HG03442 (cell line): Measurements from ENCODE around the gene SFTPB.

ENCODE experiments used
- ATAC-seq: cut with Tn5 transposase; IDR thresholded peaks from one replicate; pipeline ENCODE4 v1.9.1; 2021; ENCODE audit warnings: mild to moderate bottlenecking, moderate library complexity; ENCODE audit not compliant: unreplicated experiment

Gene SFTPB

DNA sequence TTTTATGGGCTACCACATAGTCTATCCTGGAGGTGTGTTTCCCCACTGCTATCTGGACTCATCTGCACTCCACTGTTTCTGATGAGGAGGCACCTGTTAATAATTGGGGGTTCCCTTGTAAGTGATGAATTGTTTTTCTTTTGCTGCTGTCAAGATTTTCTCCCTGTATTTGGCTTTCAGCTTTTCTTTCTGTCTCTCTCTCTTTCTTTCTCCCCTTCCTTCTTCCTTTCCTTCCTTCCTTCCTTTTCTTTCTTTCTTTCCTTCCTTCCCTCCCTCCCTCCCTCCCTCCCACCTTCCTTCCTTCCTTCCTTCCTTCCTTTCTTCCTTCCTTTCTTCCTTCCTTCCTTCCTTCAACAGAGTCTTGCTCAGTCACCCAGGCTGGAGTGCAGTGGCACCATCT is 35.3 kb upstream of the SFTPB start:
- no peak for ATAC-seq

DNA sequence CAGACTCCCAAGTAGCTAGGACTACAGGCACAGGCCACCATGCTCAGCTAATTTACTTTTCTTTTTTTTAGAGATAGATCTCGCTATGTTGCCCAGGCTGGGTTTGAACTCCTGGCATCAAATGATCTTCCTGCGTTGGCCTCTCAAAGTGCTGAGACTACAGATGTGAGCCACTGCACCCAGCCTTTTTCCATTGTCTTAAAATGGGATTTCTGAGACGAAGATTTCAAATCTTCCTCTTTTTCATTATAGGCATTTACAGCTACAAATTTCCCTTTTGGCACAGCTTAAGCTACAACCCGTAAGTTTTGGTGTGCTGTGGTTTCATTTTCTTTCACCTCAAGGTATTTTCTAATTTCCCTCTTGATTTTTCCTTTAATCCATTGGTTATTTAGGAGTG is 34.8 kb upstream of the SFTPB start:
- ATAC-seq = no peak

DNA sequence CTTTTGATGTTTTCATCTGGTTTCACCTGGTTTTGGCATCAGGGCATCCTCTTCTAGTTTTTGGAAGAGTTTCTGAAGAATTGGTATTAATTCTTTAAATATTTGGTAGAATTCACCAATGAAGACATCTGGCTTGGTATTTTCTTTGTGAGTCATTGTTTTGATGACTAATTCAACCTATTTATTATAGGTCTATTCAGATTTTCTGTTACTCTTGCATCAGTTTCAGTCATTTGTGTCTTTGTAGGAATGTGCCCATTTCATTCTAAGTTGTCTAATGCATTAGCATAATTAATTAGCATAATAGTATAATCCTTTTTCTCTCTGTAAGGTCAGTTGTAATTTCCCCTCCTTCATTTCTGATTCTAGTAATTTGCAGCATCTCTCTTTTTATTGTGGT is 34.2 kb upstream of the SFTPB start:
- no peak for ATAC-seq

DNA sequence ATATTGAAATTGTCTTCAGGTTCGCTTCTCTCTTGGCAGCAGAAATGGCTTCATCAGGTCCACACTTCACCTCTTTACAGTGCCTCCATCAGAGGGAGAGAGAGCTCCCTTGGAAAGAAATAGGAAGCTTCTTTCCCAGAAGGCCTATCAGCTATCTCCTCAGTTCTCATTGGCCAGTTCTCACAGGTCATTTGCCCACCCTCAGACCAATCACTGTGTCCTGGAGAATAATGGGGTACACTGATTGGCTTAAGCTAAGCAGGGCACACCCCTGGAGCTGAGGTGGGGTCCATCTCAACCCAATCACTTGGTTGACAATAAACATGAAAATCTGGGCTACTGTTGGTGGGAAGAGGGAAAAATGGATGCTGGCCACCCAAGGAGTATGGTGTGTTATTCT is 31.3 kb upstream of the SFTPB start:
- ATAC-seq = no peak

DNA sequence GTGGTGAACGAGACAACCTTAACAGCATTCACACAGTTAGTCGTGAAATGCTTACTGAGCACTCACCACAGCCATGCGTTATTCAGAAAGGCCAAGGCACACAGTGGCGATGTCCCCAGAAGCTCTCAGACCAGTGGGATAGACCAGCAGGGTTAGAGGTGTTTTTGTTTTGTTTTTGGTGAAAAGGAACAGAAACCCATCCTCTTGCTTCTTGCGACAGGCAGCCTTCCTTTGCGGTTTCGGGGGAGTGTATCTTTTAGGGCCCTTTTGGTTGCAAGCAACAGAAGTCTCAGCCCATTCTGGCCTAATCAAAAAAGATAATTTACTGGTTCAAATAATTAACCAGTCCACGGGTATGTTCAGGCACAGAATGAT is 30.9 kb upstream of the SFTPB start:
- ATAC-seq = no peak

DNA sequence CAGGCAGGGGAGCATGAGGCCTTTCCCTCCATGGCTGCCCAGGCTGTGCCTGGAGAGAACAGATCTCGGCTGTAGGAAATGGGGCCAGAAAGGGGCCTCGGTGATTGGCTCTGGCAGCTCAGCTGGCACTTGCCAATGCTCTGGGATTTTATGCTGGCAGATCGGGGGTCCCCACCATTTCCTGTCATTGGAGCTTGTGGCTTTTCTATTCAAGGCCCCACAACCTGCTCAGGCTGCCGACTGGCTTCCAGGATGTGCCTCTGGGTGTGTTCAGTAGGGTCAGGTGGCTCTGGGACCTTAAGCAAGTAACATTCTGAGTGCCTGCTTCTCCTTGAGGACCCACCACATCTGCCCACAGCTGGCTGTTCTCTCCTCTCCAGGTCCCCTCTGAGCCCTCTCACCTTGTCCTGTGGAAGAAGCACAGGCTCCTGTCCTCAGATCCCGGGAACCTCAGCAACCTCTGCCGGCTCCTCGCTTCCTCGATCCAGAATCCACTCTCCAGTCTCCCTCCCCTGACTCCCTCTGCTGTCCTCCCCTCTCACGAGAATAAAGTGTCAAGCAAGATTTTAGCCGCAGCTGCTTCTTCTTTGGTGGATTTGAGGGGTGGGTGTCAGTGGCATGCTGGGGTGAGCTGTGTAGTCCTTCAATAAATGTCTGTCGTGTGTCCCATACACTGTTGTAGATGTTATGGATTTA is 30.3 kb upstream of the SFTPB start:
- ATAC-seq = no peak

DNA sequence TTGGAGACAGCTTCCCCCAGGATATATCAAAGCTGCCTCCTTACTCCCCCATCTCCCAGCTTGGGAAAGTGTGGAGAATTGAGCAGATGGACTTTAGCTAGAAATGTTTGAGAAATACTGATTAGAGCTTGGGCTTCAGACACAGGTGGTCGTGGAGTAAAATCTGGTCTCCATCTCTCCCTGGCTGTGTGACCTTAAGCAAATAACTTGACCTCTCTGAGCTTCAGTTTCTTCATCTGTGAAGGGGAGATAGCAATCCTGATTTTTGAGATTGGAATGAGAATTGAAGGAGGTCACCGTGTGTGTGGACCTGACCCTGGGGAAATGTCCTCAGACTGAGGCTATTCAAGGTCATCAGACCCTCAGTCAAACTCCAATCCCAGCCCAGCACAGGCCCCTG is 29.7 kb upstream of the SFTPB start:
- no peak for ATAC-seq

DNA sequence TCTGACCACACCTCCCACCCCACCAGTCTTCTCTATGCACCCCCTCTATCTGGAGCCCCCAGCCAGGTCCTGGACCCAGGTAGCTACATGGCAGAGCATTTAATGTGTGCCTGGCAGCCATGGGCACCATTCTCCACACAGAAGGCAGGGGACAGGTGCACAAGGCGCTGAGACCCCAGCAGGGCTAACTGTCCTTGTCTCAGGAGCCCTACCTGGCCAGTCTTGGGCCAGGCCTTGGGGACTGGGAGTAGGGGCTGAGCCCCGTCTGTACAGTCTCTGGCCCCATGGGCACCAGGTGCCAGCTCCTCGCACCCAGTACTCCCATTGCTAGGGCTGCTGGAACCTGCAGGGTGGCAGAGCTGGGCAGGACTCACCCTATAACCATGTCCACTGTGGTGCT is 29.1 kb upstream of the SFTPB start:
- ATAC-seq = no peak

DNA sequence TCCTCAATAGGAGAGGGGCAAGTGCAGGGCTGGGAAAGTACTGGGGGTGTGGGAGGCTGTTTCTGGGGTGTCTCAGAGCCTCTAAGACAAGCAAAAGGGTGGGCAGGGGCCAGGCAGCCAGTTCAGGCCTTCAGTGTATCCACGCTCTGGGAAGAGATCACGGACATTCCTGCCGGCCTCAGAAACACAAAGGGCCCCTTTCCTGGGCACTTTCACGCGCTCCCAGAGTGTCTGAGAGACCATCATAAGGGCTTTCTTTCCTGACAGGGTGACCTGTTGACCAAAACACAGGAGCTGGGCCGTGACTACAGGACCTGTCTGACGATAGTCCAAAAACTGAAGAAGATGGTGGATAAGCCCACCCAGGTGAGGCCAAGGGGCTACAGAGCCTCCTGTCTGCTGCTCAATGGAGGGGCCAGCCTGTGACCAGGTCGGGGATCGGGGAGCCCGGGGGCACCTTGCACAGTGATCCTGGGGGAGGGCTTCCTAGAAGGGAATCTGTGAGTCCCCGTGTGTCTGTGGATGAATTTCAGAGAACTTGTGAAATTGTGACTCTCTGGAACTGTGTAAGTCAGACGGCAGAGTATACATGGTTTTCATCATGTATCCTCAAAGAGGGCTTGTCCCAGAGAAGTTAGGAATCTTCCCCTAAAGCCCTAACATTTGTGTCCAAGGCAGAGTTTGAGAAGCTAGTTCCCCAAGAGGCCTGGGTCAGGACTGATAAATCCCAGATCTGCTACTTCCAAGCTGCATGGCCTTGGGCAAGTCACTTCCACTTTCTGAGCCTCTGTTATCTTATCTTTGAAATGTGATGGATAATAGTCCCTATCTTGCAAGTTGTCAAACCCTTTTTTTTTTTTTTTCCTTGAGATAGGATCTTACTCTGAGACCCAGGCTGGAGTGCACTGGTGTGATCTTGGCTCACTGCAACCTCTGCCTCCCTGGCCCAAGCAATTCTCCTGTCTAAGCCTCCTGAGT is 28.0 kb upstream of the SFTPB start:
- ATAC-seq = no peak

DNA sequence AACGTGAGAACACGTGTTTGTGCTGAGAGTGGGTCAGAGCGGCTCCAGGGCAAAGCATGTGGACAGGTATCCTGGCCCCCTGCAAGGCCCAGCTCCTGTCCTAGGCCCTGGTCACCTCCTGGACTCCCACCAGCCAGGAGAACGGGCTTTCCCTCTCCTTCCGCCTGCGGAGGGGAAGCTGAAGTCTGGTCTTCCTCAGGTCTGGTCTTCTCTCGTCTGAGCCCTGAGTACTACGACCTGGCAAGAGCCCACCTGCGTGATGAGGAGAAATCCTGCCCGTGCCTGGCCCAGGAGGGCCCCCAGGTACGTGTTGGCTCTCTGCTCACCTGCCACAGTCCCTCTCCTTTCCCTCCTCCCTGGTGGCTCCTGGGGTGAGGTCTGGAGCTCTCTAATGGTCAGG is 27.1 kb upstream of the SFTPB start:
- ATAC-seq = no peak

DNA sequence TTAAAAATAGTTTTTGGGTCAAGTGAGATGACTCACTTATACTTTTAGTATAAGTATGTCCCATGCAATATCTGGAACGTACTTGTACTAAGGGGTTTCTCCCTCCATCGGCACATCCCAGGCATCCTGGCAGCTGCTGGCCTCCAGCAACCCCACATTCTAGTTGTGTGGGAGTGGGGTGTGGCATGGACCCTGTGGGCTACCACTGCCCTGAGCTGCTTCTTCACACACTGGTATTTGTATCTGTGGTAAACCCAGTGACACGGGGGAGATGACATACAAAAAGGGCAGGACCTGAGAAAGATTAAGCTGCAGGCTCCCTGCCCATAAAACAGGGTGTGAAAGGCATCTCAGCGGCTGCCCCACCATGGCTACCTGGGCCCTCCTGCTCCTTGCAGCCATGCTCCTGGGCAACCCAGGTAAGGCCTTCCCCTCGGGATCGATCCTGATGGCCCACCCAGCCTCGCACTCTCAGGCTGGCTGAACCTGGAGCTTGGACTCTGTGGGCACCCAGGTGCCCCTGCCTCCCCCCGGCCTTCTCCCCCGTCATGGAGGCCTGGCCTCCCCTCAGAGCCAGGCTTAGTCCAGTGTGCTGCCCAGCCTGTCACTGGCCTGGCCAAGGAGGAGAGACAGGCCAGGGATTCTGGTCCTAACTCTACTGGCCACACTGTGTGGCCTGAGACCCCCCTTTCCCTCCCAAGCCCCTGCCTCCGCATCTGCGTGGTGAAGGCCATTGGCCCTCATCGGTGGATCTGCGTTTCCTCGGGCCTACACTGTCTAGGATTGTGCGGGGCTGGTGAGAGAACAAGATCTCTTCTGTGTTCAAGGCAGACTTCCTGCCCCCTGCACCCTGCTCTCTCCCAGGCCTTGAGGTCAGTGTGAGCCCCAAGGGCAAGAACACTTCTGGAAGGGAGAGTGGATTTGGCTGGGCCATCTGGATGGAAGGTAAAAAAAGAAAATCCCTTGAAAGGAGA is 26.3 kb upstream of the SFTPB start, which contains the start of gene GNLY:
Gene GNLY (plus strand): TSS at position 307 of the 974 bp plus-strand sequence. CDS start 61 bp downstream, at position 368.
- ATAC-seq = no peak

DNA sequence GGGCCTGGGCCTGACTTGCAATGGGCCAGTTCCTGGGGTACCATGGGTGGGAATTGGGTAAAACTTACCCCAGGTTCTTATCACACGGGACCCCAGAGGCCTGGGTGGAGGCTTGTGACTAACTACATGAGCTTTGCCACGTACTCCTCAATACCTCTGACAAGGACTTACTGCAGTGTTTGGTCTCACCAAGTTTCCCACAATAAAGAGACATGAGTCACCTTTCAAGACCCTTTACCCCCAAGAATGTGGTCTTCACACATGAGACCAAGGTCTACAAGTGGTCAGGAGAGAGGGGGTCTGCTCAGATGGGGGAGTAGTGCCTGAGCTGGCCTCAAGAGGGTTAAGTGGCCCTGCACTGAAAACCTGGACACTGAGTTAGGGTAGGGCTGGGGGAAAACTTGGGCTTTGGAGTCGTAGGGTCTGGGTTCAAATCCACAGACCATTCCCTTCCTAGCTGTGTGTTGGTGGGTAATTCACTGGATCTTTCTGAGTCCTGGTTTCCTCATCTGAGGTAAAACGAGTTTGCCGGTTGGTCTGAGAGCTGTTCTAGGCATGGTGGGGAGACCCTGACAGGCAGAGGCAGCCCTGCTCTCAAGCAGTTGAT is 24.1 kb upstream of the SFTPB start:
- no peak for ATAC-seq

DNA sequence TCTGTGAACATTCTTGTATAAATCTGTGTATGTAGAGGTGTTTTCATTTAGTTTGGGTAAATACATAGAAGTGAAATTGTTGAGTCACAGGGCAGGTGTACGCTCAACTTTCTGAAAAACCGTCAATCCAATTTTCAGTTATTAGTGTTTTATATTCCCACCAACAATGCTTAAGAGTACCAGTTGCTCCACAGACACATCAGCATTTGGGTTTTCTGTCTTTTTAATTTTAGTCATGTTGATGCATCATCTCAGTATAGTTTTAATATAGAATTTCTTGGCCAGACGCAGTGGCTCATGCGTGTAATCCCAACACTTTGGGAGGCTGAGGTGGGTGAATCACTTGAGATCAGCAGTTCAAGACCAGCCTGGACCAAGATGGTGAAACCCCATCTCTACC is 22.9 kb upstream of the SFTPB start:
- ATAC-seq = no peak

DNA sequence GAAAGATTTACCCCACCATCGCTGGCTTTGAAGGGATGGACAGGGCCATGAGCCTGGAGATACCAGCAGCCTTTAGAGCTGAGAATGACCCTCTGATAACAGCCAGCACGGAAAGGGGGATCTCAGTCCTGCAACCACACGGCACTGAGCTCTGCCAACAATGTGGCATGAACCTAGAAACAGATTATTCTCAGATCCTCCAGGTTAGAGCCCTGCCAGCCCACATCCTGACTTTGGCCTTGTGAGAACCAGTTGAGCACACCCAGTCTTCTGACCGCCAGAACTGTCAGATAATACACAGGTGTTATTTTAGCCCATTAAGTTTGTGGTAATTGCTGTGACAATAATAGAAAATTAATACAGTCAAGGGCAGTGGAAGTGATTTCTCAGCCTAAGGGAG is 16.8 kb upstream of the SFTPB start:
- ATAC-seq = no peak

DNA sequence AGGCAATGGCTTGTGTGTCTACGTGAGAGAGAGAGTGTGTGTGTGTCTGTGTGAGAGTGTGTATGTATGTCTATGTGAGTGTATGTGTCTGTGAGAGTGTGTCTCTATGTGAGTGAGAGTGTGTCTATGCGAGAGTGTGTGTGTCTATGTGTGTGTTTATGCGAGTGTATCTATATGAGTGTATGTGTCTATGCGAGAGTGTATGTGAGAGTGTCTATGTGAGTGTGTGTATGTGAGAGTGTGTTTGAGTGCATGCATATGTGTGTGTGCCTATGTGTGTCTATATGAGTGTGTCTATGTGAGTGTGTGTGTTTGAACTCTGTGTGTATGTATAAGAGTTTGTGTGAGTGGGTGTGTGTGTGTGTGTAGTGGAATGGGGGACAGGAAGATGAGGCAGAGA is 16.4 kb upstream of the SFTPB start:
- no peak for ATAC-seq

DNA sequence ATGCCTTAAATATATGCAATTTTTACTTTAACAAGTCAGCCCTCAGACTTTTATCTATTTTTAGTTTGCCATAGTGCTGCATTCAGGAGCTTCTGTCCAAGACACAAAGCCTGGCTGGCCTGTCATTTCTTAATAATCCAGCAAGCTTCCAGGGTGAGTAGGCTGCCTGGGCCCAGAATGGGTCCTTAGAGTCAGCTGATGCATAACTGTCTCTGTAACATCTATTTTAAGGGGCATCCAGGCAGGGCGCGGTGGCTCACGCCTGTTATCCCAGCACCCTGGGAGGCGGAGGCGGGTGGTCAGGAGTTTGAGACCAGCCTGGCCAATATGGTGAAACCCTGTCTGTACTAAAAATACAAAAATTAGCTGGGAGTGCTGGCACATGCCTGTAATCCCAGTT is 14.4 kb upstream of the SFTPB start:
- ATAC-seq = no peak

DNA sequence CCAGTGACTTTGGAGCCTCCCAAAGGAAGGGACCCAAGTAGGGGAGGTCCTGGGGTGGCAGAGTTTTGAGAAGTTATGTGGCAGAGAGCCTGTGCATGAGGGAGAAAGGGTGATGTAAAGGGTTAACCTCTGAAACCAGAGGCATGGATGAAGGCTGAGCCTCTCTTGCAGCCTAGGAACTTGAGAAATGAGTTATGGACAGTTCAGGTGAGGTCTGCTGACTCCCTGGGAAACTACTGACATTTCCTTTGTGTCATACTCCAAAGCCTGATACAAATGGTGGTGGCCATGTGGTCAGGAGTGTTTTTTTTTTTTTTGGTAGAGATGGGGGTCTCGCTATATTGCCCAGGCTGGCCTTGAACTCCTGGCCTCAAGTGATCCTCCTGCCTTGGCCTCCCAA is 13.8 kb upstream of the SFTPB start:
- no peak for ATAC-seq

DNA sequence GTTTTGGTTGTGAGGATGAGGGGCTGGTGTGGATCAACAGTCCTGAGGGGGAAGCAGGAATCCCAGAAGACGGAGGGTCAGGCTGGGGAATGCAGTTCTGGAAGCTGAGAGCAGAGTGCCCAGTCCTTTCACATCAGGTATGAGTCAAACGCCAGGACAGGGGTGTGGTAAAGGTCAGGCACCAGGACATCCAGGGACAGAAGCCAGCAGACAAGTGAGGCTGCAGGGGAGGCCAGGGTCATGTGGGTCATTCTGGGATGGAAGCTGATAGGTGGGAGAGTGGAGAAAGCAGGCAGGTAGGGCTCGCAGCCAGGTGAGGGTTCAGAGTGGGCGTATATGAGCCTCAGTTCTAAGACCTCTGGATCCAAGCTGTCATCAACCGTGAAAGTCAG is 13.4 kb upstream of the SFTPB start:
- no peak for ATAC-seq

DNA sequence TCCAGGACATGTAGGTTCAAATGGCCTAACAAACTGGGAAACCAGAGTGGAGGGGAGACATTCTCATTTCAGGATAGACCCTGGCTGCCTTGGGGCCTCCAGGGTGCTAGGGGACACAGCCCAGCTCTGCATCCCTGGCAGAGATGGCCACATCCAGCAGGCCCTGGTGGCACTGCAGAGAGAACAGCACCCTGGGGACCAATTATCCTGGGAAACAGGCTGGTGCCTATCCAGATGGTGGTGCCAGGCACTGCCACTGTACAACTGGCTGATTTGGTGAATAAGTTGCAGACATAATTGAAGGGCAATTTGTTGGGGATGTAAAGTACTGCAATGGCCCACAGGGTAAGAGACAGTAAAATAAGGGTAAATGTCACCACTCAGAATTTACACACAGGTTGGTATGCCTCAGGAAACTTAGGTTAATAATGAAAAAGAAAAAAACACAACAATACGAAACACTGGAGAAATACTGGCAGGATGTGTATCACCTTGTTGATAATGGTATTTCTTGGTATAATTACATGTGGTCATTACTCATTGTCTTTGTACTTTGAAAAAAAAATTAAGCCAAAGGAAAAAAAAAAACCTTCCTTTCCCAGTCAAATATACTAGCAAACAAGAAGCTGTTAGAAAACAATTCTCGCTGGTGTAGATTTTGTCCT is 12.8 kb upstream of the SFTPB start:
- no peak for ATAC-seq
